Measurements from ENCODE around the gene TNFRSF12A. TPM values are rescaled to one million over a fixed set of nuclear protein-coding genes. Genes with fewer than 3 reads are reported as not detected.
A peak's percentile ranks its signal among the peaks of the same experiment; 100 is the strongest.

The TNFRSF12A gene
- polyA plus RNA-seq, 6 donors from 2014 or later = not detected

DNA sequence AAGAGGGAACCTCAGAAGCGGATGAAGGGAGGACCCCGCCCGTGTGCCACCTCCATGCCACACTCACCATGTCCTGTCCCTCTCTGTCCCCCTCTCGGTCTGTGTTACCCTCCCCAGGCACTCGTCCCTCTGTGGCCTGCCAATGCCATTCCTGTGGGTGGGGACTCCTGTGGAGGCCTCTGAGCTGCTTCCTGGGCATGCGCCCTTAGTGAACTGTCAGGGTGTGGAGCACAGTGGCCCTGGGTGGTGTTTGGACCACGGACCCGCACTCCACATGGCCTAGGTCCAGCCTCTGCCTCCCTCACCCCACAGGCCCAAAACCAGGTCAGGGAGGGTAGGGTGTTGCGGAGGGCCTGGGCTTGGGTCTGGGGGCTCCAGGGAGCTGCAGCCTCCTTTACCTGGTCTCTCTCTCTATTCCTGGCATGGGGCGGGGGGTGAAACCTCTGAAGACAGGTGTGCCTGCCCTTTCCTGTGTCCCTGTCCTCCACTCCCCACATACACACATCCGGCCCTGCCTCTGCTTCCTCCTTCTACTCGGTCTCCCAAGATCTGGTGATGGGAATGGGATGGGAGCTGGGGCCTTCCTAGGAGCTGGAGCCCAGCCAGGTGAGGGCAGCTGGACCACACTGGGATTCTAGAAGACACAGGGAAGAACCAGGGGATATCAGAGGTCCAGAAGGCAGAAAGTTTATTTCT, 28.5 kb upstream of the TNFRSF12A start:
- Mint-ChIP-seq H3K27ac (no peak overlapping the region), H3K9me3 (no peaks in the 10 kb centered on the region), H3K4me3 (no peak overlapping the region), H3K27me3 (peaks cover 0 to 42% (median 33%) of the 10 kb centered on the region in 3 donors), H3K4me1 (no peaks in the 10 kb centered on the region), H3K36me3 (no peaks in the 10 kb centered on the region)
- ATAC-seq (ENCODE audit: low read depth in 2 of 2) (no peak), DNase-seq (no peak)

DNA sequence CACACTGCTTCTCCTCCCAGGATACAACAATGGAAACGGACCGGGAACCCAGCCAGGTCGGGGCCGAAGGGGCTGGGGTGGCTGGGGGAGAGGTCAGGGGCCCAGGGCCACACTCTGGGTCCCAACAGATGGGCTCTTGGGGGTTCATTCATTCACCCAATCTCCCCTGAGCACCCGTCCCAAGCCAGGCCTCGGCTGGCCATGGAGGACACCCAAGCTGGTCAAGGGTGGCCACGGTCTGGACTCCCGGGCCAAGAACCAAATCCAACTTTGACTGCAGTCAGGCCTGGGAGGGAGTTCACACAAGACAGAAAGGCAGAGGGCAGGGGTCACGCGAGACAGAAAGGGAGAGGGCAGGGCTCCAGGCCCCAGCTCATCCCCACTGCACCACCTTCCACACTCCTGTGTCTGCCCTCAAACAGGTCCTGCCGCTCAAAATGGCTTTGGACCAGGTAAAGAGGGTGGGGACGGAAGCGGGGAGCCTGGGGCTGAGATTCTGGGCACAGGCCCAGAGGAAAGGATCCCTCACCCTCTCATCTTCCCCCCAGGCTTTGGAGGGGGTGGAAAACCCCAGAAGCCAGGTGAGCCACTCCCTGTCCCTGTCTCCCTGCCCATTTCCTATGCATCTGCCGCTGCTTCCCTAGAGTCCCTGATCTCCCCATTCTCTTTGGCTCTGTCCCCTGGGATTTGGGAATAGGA, 27.6 kb upstream of the TNFRSF12A start:
- DNase-seq (no peak), ATAC-seq (ENCODE audit: low read depth in 2 of 2) (no peak)
- Mint-ChIP-seq H3K27me3 (peaks cover 0 to 38% (median 33%) of the 10 kb centered on the region in 3 donors), H3K27ac (no peak overlapping the region), H3K9me3 (no peaks in the 10 kb centered on the region), H3K4me3 (no peak overlapping the region), H3K36me3 (no peaks in the 10 kb centered on the region), H3K4me1 (no peaks in the 10 kb centered on the region)

DNA sequence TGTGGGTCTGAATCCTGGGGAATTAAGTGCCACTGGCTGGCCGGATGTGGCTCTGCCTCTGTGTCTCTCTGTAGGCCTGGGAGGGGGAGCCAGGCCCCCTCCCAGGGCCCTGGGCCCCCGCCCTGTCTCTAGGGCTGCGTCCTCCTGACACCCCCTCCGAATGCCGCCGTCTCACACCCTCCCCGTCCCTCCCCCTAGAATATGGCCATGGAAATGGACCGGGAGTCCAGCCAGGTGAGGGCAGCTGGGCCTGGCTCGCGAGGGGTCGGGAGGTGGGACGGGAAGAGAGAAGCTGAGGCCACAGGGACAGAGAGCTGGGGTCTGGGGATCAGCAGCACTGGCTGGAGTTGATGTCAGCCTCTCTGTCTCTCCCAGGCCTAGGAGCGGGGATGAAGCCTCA, 23.9 kb upstream of the TNFRSF12A start:
- H3K4me1 Mint-ChIP-seq = no peaks in the 10 kb centered on the region
- no peaks in the 10 kb centered on the region for H3K36me3 Mint-ChIP-seq
- H3K9me3 Mint-ChIP-seq = no peaks in the 10 kb centered on the region
- peaks cover 0 to 38% (median 22%) of the 10 kb centered on the region in 3 donors for H3K27me3 Mint-ChIP-seq
- H3K27ac Mint-ChIP-seq = no peak overlapping the region
- no peak overlapping the region for H3K4me3 Mint-ChIP-seq
- no peak for ATAC-seq (ENCODE audit: low read depth in 2 of 2)
- no peak for DNase-seq

DNA sequence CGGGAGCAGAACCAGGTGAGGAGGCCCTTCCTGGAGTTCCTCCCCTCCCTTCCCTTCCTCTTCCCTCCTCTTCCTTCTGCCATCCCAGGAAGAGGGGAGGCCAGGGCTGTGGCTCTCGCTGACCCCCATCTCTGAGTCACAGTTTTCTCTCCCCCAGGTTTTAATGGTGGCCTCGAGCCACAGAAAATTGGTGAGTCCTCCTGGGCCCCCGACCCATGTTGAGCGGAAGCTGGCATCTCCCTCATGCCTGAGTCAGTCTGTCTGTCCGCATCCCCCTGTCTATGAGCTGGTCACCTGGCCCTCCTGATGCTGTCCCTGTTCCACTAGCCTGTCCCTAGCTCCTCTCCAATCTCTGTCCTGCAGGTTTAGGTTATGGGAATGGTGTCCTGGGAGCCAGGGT, 20.2 kb upstream of the TNFRSF12A start:
- peak overlapping the region in 1 of 6 donors; percentile 21 for H3K27ac Mint-ChIP-seq
- no peak for ATAC-seq (ENCODE audit: low read depth in 2 of 2)
- no peak for DNase-seq
- H3K4me3 Mint-ChIP-seq = no peak overlapping the region
- peaks cover 3 to 5% (median 3%) of the 10 kb centered on the region in 3 donors for H3K4me1 Mint-ChIP-seq
- no peaks in the 10 kb centered on the region for H3K9me3 Mint-ChIP-seq
- peaks cover 0 to 33% (median 15%) of the 10 kb centered on the region in 3 donors for H3K27me3 Mint-ChIP-seq
- no peaks in the 10 kb centered on the region for H3K36me3 Mint-ChIP-seq

DNA sequence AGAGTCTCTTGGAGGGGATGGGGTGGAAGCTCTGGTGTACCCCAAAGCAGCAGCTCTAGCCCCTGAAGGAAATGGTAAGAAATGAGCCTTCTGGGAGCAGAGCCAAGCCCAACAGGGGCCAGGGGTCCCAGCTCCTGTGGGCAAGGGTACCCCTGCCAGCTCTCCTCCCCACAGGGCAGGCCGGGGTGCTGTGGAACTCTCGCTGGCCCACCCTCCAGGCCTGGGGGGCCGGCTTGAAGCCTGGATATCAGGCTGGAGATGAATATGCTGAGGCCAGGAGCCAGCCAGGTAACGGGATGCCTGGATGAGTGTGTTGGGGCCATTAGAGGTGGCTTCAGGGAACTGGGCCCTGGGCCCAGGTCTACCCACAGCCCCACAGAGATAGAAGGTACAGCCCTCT, 19.6 kb upstream of the TNFRSF12A start:
- H3K9me3 Mint-ChIP-seq = no peaks in the 10 kb centered on the region
- no peak overlapping the region for H3K27ac Mint-ChIP-seq
- H3K27me3 Mint-ChIP-seq = peaks cover 0 to 36% (median 15%) of the 10 kb centered on the region in 3 donors
- H3K36me3 Mint-ChIP-seq = no peaks in the 10 kb centered on the region
- DNase-seq (no peak), ATAC-seq (ENCODE audit: low read depth in 2 of 2) (no peak)
- peak overlapping the region in 1 of 8 donors; percentile 50 for H3K4me3 Mint-ChIP-seq
- peaks cover 4 to 6% (median 5%) of the 10 kb centered on the region in 3 donors for H3K4me1 Mint-ChIP-seq

DNA sequence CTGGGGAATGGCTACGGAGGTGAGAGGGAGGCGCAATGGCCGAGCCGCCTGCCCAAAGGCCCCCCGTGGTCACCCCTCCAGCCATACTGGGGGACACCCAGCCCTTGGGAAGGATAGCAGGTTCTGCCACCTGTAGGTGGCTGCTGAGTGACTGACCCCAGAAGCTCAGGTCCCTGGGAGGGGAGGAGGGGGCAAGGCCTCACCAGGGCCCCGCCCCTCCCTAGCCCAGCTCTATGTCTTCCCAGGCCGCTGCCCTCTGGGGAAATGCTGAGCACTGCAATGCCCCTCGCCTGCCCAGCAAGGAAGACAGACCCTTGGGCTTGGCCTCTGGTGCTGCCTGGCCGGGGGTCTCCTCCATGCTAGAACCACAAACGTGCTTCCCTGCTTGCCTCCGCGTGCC, 18.9 kb upstream of the TNFRSF12A start:
- ATAC-seq (ENCODE audit: low read depth in 2 of 2) = no peak
- H3K27ac Mint-ChIP-seq = no peak overlapping the region
- no peaks in the 10 kb centered on the region for H3K9me3 Mint-ChIP-seq
- peaks cover 0 to 36% (median 15%) of the 10 kb centered on the region in 3 donors for H3K27me3 Mint-ChIP-seq
- no peak for DNase-seq
- no peaks in the 10 kb centered on the region for H3K36me3 Mint-ChIP-seq
- peaks cover 4 to 6% (median 5%) of the 10 kb centered on the region in 3 donors for H3K4me1 Mint-ChIP-seq
- no peak overlapping the region for H3K4me3 Mint-ChIP-seq

DNA sequence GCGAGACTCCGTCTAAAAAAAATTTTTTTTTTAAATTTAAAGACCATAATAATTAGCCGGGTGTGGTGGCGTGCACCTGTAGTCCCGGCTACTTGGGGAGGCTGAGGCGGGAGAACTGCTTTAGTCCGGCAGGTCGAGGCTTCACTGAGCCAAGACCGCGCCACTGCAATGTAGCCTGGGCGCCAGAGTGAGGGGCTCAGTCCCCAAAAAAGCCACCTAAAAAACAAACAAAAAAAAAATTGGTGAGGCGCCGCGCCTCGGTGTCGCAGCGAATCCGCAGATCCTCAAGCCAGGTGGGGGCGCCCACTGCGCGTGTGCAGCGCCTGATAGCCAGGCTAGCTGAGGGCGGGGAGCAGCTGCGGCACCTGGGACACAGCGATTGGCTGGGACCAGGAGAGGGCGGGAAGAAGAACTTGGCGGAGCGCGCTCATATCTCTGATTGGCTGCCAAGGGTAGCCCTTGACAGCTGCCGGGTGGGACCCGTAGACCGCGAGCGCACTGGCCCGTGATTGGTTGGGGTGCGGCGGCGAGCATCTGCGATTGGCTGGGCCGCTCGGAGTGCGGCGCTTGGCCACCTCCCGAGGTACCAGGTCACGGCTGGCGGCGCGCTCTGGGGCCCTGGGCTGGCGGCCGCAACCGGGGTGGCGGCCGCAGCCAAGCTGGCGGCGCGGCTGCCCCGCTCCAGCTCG, 16.4 kb upstream of the TNFRSF12A start:
- Mint-ChIP-seq H3K27ac (peak overlapping the region in 1 of 6 donors; percentile 69), H3K4me3 (peak overlapping the region; percentile 77 to 87 (median 82)), H3K4me1 (peaks cover 21 to 26% (median 25%) of the 10 kb centered on the region in 3 donors), H3K36me3 (no peaks in the 10 kb centered on the region), H3K27me3 (peaks cover 11 to 34% (median 15%) of the 10 kb centered on the region in 3 donors), H3K9me3 (no peaks in the 10 kb centered on the region)
- ATAC-seq (ENCODE audit: low read depth in 2 of 2) (peak; percentile 97), DNase-seq (peak; percentile 96)

DNA sequence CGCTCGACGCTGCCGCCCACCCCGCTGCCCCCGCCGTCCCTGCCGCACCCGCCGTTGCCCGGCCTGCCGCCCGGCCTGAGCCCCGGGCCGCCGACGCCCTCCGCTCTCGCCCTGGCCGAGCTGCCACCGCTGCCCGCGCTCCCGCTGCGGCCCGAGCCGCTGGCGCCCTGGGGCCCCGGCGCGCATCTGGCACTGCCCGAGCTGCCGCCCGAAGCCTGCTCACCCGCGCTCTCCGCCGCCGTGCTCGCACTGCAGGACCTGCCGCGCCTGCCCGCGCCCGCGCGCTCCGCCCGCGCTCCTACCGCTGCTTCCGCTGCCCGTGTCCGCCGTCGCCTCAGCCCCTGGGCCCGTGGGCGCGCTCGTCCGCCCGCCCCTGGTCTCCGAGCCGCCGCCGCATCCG, 15.8 kb upstream of the TNFRSF12A start:
- no peaks in the 10 kb centered on the region for H3K36me3 Mint-ChIP-seq
- H3K27ac Mint-ChIP-seq = peak overlapping the region in 1 of 6 donors; percentile 29
- H3K27me3 Mint-ChIP-seq = peaks cover 11 to 29% (median 15%) of the 10 kb centered on the region in 3 donors
- H3K9me3 Mint-ChIP-seq = no peaks in the 10 kb centered on the region
- H3K4me1 Mint-ChIP-seq = peaks cover 21 to 29% (median 25%) of the 10 kb centered on the region in 3 donors
- peak; percentile 3 to 6 for ATAC-seq (ENCODE audit: low read depth in 2 of 2)
- no peak for DNase-seq
- peak overlapping the region in 1 of 8 donors; percentile 77 for H3K4me3 Mint-ChIP-seq

DNA sequence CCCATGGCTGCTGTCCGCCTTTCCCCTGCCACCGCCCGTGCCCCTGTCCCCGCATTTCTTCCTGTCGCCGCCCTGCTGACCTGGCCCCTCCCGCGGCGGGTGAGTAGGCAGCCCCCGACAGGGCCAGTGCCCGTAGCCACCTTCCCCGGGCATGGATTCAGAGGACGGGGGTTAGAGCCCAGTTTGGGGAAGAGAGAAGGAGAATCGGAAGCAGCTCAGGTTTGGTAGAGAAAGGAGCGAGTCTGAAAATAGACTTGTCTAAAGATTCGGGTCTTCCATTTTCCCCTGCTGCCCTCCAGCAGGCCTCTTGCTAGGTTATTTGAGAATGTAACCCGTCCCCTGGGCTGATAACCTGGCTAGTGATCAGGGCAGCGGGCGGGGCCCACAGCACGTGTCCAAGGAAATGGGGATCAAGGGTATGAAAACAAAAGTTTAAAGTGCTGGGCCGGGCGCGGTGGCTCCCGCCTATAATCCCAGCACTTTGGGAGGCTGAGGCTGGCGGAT, 15.3 kb upstream of the TNFRSF12A start:
- Mint-ChIP-seq H3K36me3 (no peaks in the 10 kb centered on the region), H3K9me3 (no peaks in the 10 kb centered on the region), H3K4me1 (peaks cover 21 to 29% (median 25%) of the 10 kb centered on the region in 3 donors), H3K4me3 (peak overlapping the region; percentile 46 to 87 (median 75)), H3K27me3 (peaks cover 11 to 24% (median 13%) of the 10 kb centered on the region in 3 donors), H3K27ac (peak overlapping the region in 1 of 6 donors; percentile 29)
- no peak for DNase-seq
- ATAC-seq (ENCODE audit: low read depth in 2 of 2) = no peak

DNA sequence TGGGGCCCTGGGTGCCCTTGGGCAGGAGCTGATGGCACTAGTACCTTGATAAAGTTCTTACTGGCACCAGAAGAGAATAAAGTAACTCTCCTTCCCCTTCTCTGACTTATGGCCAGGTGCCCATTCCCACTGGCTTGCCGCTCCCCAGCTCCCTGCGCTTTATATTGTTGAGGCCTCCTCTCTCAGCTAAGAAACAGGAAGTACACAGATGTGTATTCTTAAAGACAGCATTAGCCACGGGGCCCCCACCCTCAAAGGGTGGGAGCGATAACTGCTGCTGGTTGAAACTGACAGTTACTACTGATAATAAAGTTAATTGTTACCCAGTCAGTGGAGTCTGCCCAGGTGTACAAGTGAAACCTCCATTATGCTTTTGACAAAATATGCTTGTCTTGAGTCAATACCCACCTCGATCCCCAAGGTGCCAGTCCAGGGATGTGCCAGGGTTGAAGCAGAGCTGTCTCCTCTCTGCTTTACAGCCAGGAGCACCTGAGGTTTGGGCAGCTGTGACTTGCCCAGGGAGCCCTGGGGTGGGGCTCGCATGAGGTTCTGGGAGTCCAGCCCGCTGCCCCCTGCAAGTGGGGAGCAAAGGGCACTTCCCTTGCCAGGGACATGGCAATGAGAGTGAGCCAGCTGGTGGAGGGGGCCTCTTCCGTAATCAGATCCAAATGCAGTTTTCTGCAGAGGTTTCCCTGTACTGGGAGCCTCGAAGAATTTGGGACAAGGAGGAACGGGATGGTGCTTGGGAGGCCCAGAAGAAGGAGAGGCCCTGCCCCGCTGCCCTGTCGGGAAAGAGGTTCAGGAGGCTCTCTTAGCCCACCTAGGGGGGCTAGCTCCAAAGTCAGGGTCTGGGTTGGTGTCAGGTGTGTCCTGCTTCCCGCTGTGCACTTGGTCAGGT, 12.9 kb upstream of the TNFRSF12A start:
- peaks cover 22 to 29% (median 28%) of the 10 kb centered on the region in 3 donors for H3K4me1 Mint-ChIP-seq
- H3K4me3 Mint-ChIP-seq = peak overlapping the region in 7 of 8 donors; percentile 72 to 86 (median 79)
- no peak for ATAC-seq (ENCODE audit: low read depth in 2 of 2)
- peaks cover 3 to 21% (median 11%) of the 10 kb centered on the region in 3 donors for H3K27me3 Mint-ChIP-seq
- no peak for DNase-seq
- H3K27ac Mint-ChIP-seq = peak overlapping the region in 2 of 6 donors; percentile 20 to 47
- no peaks in the 10 kb centered on the region for H3K36me3 Mint-ChIP-seq
- H3K9me3 Mint-ChIP-seq = no peaks in the 10 kb centered on the region

DNA sequence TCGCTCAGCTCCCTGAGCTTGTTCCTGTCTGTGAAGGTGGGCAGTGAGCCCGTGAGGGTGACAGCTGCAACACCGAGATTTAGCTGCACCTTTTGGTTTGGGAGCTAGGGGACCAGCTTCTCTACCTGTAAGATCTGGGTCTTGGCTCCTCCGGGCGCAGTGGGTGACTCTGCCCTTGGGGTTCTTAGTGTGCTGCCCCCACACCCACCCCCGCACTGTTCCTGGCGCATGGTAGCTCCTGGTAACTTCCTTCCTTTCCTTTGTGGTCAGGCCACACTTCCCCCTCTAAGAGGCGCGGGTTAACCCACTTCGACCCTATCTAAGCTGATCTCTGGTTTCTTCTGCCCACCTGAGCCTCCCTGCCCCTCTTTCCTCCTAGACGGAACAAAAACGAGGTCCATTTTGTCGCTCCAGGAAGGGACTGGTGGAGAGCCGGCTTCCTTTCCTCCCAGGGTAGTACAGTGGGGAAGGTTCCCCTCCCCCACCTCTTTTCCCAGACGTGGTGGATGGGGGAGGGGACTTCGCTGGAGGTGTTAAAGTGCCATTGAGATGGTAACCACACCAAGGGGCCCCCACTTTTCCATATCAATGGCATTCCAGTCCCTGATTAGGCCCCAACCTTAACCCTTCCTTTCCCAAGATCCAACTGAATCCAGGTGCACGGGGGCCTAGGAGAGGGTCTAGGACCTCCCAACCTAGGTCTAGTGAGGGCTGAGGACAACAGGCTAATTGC, 12.0 kb upstream of the TNFRSF12A start:
- H3K9me3 Mint-ChIP-seq = no peaks in the 10 kb centered on the region
- H3K36me3 Mint-ChIP-seq = no peaks in the 10 kb centered on the region
- DNase-seq = no peak
- H3K4me1 Mint-ChIP-seq = peaks cover 26 to 35% (median 29%) of the 10 kb centered on the region in 3 donors
- peak overlapping the region in 2 of 6 donors; percentile 20 to 47 for H3K27ac Mint-ChIP-seq
- H3K27me3 Mint-ChIP-seq = peaks cover 9 to 29% (median 11%) of the 10 kb centered on the region in 3 donors
- no peak for ATAC-seq (ENCODE audit: low read depth in 2 of 2)
- peak overlapping the region; percentile 45 to 86 (median 78) for H3K4me3 Mint-ChIP-seq

DNA sequence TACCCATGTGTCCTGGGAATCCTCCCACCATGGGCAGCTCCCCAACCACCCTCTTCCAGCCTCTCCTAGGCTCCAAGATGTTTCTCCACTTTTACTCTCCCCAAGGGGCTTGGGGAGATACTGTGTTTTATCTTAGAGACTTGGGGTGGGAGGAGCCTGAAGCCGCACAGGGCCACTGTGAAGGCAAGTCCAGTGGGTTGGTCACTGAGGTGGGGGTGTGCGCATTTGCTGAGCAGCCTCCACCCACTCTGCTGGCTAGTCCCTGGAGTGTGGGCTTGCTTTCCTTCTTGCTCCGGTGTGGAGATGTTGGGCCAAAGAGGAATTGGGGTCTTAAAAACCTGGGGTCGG, 11.5 kb upstream of the TNFRSF12A start:
- ATAC-seq (ENCODE audit: low read depth in 2 of 2) (no peak), DNase-seq (no peak)
- Mint-ChIP-seq H3K9me3 (no peaks in the 10 kb centered on the region), H3K4me1 (peaks cover 26 to 35% (median 27%) of the 10 kb centered on the region in 3 donors), H3K27me3 (peaks cover 9 to 35% (median 11%) of the 10 kb centered on the region in 3 donors), H3K27ac (no peak overlapping the region), H3K4me3 (peak overlapping the region in 3 of 8 donors; percentile 72 to 82 (median 79)), H3K36me3 (no peaks in the 10 kb centered on the region)

Measured in naive B cell (primary cell).